ENCODE measurements around the gene ZNF286A.
"Not testable (repeated sequence)": the region's sequence is repeated elsewhere in the genome, so short reads cannot be mapped to it uniquely, and the experiment has no call there.

Gene ZNF286A

GRCh38 chr17:15699413-15699924, at the start of gene ZNF286A:
Gene ZNF286A (plus strand): TSS chr17:15699752. CDS start chr17:15700330, 578 bp downstream.
- H3K36me3 Mint-ChIP-seq, H3K9me3 Mint-ChIP-seq, H3K27me3 Mint-ChIP-seq, H3K4me1 Mint-ChIP-seq: not testable (repeated sequence)
- Mint-ChIP-seq H3K27ac (peak within 1 kb of the TSS; percentile 78), H3K4me3 (peak within 1 kb of the TSS; percentile 84)
- peak; percentile 99 for ATAC-seq

- no peaks in the 10 kb centered on the region for H3K27me3 Mint-ChIP-seq
- ATAC-seq, result no peak
- H3K36me3 Mint-ChIP-seq, result peaks cover 15% of the 10 kb centered on the region
- no peaks in the 10 kb centered on the region for H3K4me1 Mint-ChIP-seq
- no peaks in the 10 kb centered on the region for H3K9me3 Mint-ChIP-seq
- no peak overlapping the region for H3K4me3 Mint-ChIP-seq
- H3K27ac Mint-ChIP-seq, result no peak overlapping the region
Observed at GRCh38 chr17:15649861-15650421, 49.6 kb upstream of the ZNF286A start.

GRCh38 chr17:15650741-15651582, 48.6 kb upstream of the ZNF286A start:
- Mint-ChIP-seq H3K9me3 (no peaks in the 10 kb centered on the region), H3K4me3 (no peak overlapping the region), H3K27ac (no peak overlapping the region), H3K36me3 (peaks cover 19% of the 10 kb centered on the region), H3K27me3 (no peaks in the 10 kb centered on the region), H3K4me1 (no peaks in the 10 kb centered on the region)
- ATAC-seq, result peak; percentile 13

- Mint-ChIP-seq H3K4me1 (no peaks in the 10 kb centered on the region), H3K4me3 (no peak overlapping the region), H3K36me3 (peaks cover 26% of the 10 kb centered on the region), H3K27ac (no peak overlapping the region), H3K27me3 (no peaks in the 10 kb centered on the region), H3K9me3 (no peaks in the 10 kb centered on the region)
- peak; percentile 46 for ATAC-seq
Observed at GRCh38 chr17:15651583-15652110, 47.9 kb upstream of the ZNF286A start.

GRCh38 chr17:15652960-15653359, 46.6 kb upstream of the ZNF286A start:
- ATAC-seq, result no peak
- peaks cover 36% of the 10 kb centered on the region for H3K36me3 Mint-ChIP-seq
- no peak overlapping the region for H3K4me3 Mint-ChIP-seq
- H3K27me3 Mint-ChIP-seq, result no peaks in the 10 kb centered on the region
- H3K9me3 Mint-ChIP-seq, result no peaks in the 10 kb centered on the region
- H3K4me1 Mint-ChIP-seq, result no peaks in the 10 kb centered on the region
- H3K27ac Mint-ChIP-seq, result no peak overlapping the region

- H3K36me3 Mint-ChIP-seq, result peaks cover 43% of the 10 kb centered on the region
- not testable (repeated sequence) for H3K4me3 Mint-ChIP-seq, ATAC-seq, H3K9me3 Mint-ChIP-seq, H3K4me1 Mint-ChIP-seq, H3K27me3 Mint-ChIP-seq, H3K27ac Mint-ChIP-seq
Observed at GRCh38 chr17:15654401-15654800, 45.2 kb upstream of the ZNF286A start.

GRCh38 chr17:15654886-15655561, 44.5 kb upstream of the ZNF286A start:
- H3K4me1 Mint-ChIP-seq, result no peaks in the 10 kb centered on the region
- no peak overlapping the region for H3K27ac Mint-ChIP-seq
- peaks cover 44% of the 10 kb centered on the region for H3K36me3 Mint-ChIP-seq
- no peaks in the 10 kb centered on the region for H3K27me3 Mint-ChIP-seq
- H3K9me3 Mint-ChIP-seq, result no peaks in the 10 kb centered on the region
- H3K4me3 Mint-ChIP-seq, result no peak overlapping the region
- ATAC-seq, result no peak

GRCh38 chr17:15657868-15658267, 41.7 kb upstream of the ZNF286A start:
- Mint-ChIP-seq H3K36me3 (peaks cover 64% of the 10 kb centered on the region), H3K27me3 (no peaks in the 10 kb centered on the region), H3K9me3 (no peaks in the 10 kb centered on the region), H3K4me3 (no peak overlapping the region), H3K4me1 (peaks cover 10% of the 10 kb centered on the region), H3K27ac (no peak overlapping the region)
- ATAC-seq, result no peak

GRCh38 chr17:15658296-15658695, 41.3 kb upstream of the ZNF286A start:
- no peak for ATAC-seq

GRCh38 chr17:15659236-15659635, 40.3 kb upstream of the ZNF286A start:
- H3K4me1 Mint-ChIP-seq, result peaks cover 10% of the 10 kb centered on the region
- H3K27ac Mint-ChIP-seq, result no peak overlapping the region
- H3K36me3 Mint-ChIP-seq, result peaks cover 69% of the 10 kb centered on the region
- no peak for ATAC-seq
- H3K27me3 Mint-ChIP-seq, result no peaks in the 10 kb centered on the region
- no peaks in the 10 kb centered on the region for H3K9me3 Mint-ChIP-seq
- H3K4me3 Mint-ChIP-seq, result no peak overlapping the region

More at GRCh38 chr17:15658296-15658695, 41.3 kb upstream of the ZNF286A start:
- H3K4me3 Mint-ChIP-seq, result no peak overlapping the region
- no peaks in the 10 kb centered on the region for H3K27me3 Mint-ChIP-seq
- no peaks in the 10 kb centered on the region for H3K9me3 Mint-ChIP-seq
- peaks cover 64% of the 10 kb centered on the region for H3K36me3 Mint-ChIP-seq
- H3K4me1 Mint-ChIP-seq, result peaks cover 10% of the 10 kb centered on the region
- H3K27ac Mint-ChIP-seq, result no peak overlapping the region

GRCh38 chr17:15659663-15660062, 39.9 kb upstream of the ZNF286A start:
- peaks cover 10% of the 10 kb centered on the region for H3K4me1 Mint-ChIP-seq
- H3K4me3 Mint-ChIP-seq, result no peak overlapping the region
- peaks cover 69% of the 10 kb centered on the region for H3K36me3 Mint-ChIP-seq
- H3K27ac Mint-ChIP-seq, result no peak overlapping the region
- H3K27me3 Mint-ChIP-seq, result no peaks in the 10 kb centered on the region
- ATAC-seq, result no peak
- H3K9me3 Mint-ChIP-seq, result no peaks in the 10 kb centered on the region

- Mint-ChIP-seq H3K27ac (no peak overlapping the region), H3K36me3 (peaks cover 67% of the 10 kb centered on the region), H3K4me1 (peaks cover 10% of the 10 kb centered on the region), H3K9me3 (no peaks in the 10 kb centered on the region), H3K27me3 (no peaks in the 10 kb centered on the region), H3K4me3 (no peak overlapping the region)
- no peak for ATAC-seq
Observed at GRCh38 chr17:15660077-15660476, 39.5 kb upstream of the ZNF286A start.

GRCh38 chr17:15662681-15663080, 36.9 kb upstream of the ZNF286A start:
- H3K9me3 Mint-ChIP-seq, result no peaks in the 10 kb centered on the region
- H3K27ac Mint-ChIP-seq, result no peak overlapping the region
- no peak for ATAC-seq
- H3K4me1 Mint-ChIP-seq, result peaks cover 10% of the 10 kb centered on the region
- H3K27me3 Mint-ChIP-seq, result no peaks in the 10 kb centered on the region
- H3K4me3 Mint-ChIP-seq, result no peak overlapping the region
- H3K36me3 Mint-ChIP-seq, result peaks cover 59% of the 10 kb centered on the region

GRCh38 chr17:15663176-15663575, 36.4 kb upstream of the ZNF286A start:
- Mint-ChIP-seq H3K36me3 (peaks cover 59% of the 10 kb centered on the region), H3K27me3 (no peaks in the 10 kb centered on the region), H3K4me1 (peaks cover 10% of the 10 kb centered on the region), H3K27ac (no peak overlapping the region), H3K4me3 (no peak overlapping the region), H3K9me3 (no peaks in the 10 kb centered on the region)
- no peak for ATAC-seq

- H3K4me1 Mint-ChIP-seq, result peaks cover 10% of the 10 kb centered on the region
- H3K4me3 Mint-ChIP-seq, result no peak overlapping the region
- H3K27ac Mint-ChIP-seq, result no peak overlapping the region
- H3K9me3 Mint-ChIP-seq, result no peaks in the 10 kb centered on the region
- H3K27me3 Mint-ChIP-seq, result no peaks in the 10 kb centered on the region
- H3K36me3 Mint-ChIP-seq, result peaks cover 65% of the 10 kb centered on the region
- ATAC-seq, result no peak
Observed at GRCh38 chr17:15663691-15664090, 35.9 kb upstream of the ZNF286A start.
